HL-60 (cell line): Measurements from ENCODE around the gene PAPOLB.

ENCODE experiments used
- POLR2AphosphoS5 ChIP-seq: IDR thresholded peaks from 2 replicates; pipeline ENCODE4 v1.6.1; 2012; ENCODE audit warnings: low read depth
- SPI1 ChIP-seq: IDR thresholded peaks from 2 replicates; pipeline ENCODE4 v1.6.1; 2012; ENCODE audit warnings: low read depth, mild to moderate bottlenecking, borderline replicate concordance
- TF ChIP-seq, protein P1 (sequence below): IDR thresholded peaks from 2 replicates; pipeline ENCODE4 v1.6.1; 2012; ENCODE audit warnings: low read depth; ENCODE audit not compliant: insufficient replicate concordance
- TF ChIP-seq, protein P2 (sequence below): IDR thresholded peaks from one replicate; pipeline ENCODE4 v1.5.1; 2011; ENCODE audit warnings: low read length, control low read depth, inconsistent platforms; ENCODE audit not compliant: insufficient read depth

- TF ChIP-seq, protein P1, sequence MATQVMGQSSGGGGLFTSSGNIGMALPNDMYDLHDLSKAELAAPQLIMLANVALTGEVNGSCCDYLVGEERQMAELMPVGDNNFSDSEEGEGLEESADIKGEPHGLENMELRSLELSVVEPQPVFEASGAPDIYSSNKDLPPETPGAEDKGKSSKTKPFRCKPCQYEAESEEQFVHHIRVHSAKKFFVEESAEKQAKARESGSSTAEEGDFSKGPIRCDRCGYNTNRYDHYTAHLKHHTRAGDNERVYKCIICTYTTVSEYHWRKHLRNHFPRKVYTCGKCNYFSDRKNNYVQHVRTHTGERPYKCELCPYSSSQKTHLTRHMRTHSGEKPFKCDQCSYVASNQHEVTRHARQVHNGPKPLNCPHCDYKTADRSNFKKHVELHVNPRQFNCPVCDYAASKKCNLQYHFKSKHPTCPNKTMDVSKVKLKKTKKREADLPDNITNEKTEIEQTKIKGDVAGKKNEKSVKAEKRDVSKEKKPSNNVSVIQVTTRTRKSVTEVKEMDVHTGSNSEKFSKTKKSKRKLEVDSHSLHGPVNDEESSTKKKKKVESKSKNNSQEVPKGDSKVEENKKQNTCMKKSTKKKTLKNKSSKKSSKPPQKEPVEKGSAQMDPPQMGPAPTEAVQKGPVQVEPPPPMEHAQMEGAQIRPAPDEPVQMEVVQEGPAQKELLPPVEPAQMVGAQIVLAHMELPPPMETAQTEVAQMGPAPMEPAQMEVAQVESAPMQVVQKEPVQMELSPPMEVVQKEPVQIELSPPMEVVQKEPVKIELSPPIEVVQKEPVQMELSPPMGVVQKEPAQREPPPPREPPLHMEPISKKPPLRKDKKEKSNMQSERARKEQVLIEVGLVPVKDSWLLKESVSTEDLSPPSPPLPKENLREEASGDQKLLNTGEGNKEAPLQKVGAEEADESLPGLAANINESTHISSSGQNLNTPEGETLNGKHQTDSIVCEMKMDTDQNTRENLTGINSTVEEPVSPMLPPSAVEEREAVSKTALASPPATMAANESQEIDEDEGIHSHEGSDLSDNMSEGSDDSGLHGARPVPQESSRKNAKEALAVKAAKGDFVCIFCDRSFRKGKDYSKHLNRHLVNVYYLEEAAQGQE: no peak
- TF ChIP-seq, protein P2, sequence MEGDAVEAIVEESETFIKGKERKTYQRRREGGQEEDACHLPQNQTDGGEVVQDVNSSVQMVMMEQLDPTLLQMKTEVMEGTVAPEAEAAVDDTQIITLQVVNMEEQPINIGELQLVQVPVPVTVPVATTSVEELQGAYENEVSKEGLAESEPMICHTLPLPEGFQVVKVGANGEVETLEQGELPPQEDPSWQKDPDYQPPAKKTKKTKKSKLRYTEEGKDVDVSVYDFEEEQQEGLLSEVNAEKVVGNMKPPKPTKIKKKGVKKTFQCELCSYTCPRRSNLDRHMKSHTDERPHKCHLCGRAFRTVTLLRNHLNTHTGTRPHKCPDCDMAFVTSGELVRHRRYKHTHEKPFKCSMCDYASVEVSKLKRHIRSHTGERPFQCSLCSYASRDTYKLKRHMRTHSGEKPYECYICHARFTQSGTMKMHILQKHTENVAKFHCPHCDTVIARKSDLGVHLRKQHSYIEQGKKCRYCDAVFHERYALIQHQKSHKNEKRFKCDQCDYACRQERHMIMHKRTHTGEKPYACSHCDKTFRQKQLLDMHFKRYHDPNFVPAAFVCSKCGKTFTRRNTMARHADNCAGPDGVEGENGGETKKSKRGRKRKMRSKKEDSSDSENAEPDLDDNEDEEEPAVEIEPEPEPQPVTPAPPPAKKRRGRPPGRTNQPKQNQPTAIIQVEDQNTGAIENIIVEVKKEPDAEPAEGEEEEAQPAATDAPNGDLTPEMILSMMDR: no peak
- TF ChIP-seq POLR2AphosphoS5: no peak
- TF ChIP-seq SPI1: no peak
These were observed 27.9 kb downstream of the PAPOLB start for GRCh38 chr7:4833691-4834600.
